GM10847 (cell line): ENCODE results near the gene XPC.

Experiments used
- POLR2A ChIP-seq: IDR thresholded peaks from 2 replicates; pipeline ENCODE4 v1.6.1; 2011; ENCODE audit not compliant: insufficient read length; ENCODE audit errors: extremely low read depth

The XPC gene

GRCh38 chr3:14178247-14179113, at the start of gene XPC, which contains the start of gene LSM3:
Gene XPC (minus strand): TSS chr3:14178601. CDS start chr3:14178568, 33 bp downstream.
Gene LSM3 (plus strand): TSS chr3:14178817. CDS start chr3:14178861, 44 bp downstream.
- TF ChIP-seq POLR2A: peak; percentile 96

GRCh38 chr3:14227856-14228255, 49.5 kb upstream of the XPC start:
- TF ChIP-seq POLR2A: no peak

- no peak for TF ChIP-seq POLR2A
These were observed 47.0 kb upstream of the XPC start for GRCh38 chr3:14225421-14225820.

GRCh38 chr3:14224895-14225294, 46.5 kb upstream of the XPC start:
- TF ChIP-seq POLR2A: no peak

- TF ChIP-seq POLR2A: no peak
These were observed 45.2 kb upstream of the XPC start for GRCh38 chr3:14223595-14223994.

- no peak for TF ChIP-seq POLR2A
These were observed 44.6 kb upstream of the XPC start for GRCh38 chr3:14222900-14223594.

GRCh38 chr3:14222457-14222856, 44.1 kb upstream of the XPC start:
- TF ChIP-seq POLR2A: no peak

GRCh38 chr3:14221902-14222301, 43.5 kb upstream of the XPC start:
- TF ChIP-seq POLR2A: no peak

GRCh38 chr3:14220933-14221332, 42.5 kb upstream of the XPC start:
- no peak for TF ChIP-seq POLR2A

- no peak for TF ChIP-seq POLR2A
These were observed 40.0 kb upstream of the XPC start for GRCh38 chr3:14218355-14218754.

GRCh38 chr3:14216257-14217048, 38.1 kb upstream of the XPC start:
- TF ChIP-seq POLR2A: peak; percentile 33

GRCh38 chr3:14214764-14215163, 36.4 kb upstream of the XPC start:
- TF ChIP-seq POLR2A: no peak

GRCh38 chr3:14213066-14213774, 34.8 kb upstream of the XPC start:
- TF ChIP-seq POLR2A: no peak

- no peak for TF ChIP-seq POLR2A
These were observed 33.6 kb upstream of the XPC start for GRCh38 chr3:14212032-14212431.

GRCh38 chr3:14211621-14212020, 33.2 kb upstream of the XPC start:
- TF ChIP-seq POLR2A: no peak

GRCh38 chr3:14210843-14211594, 32.6 kb upstream of the XPC start:
- no peak for TF ChIP-seq POLR2A
